SK-N-MC (cell line): ENCODE data around the gene SLC11A1.

Source experiments
- DNase-seq: peaks from one replicate; pipeline ENCODE4 v3.0.0-alpha.2; 2011; ENCODE audit warnings: low read depth, low spot score
- H3K27ac ChIP-seq: fragments of 200-600 bp; sonication (generic); 2 replicates; pipeline ENCODE4 v1.5.1; 2016; ENCODE audit warnings: mixed run types
- H3K36me3 ChIP-seq: fragments of 200-600 bp; sonication (generic); 2 replicates; pipeline ENCODE4 v1.6.1; 2017; ENCODE audit warnings: antibody characterized with exemption, low read length, mixed read lengths; ENCODE audit not compliant: insufficient read depth
- H3K4me3 ChIP-seq: fragments of 200-600 bp; sonication (generic); 2 replicates; pipeline ENCODE4 v1.5.1; 2016
- H3K9ac ChIP-seq: fragments of 200-600 bp; sonication (generic); 2 replicates; pipeline ENCODE4 v1.8.0; 2017; ENCODE audit warnings: mixed run types, mixed read lengths; ENCODE audit not compliant: insufficient read length
- H3K9me3 ChIP-seq: fragments of 200-600 bp; sonication (generic); 2 replicates; pipeline ENCODE4 v1.6.1; 2017; ENCODE audit warnings: low read depth, mild to moderate bottlenecking, antibody characterized with exemption, low read length, moderate library complexity, mixed read lengths
- EZH2 ChIP-seq: fragments of 200-600 bp; sonication (generic); IDR thresholded peaks from one replicate; pipeline ENCODE4 v1.6.1; 2017; ENCODE audit warnings: antibody characterized with exemption
- FOXP2 ChIP-seq: optimal IDR thresholded peaks from 2 replicates; pipeline ENCODE3; 2011; ENCODE audit warnings: mild to moderate bottlenecking, moderate library complexity; ENCODE audit not compliant: insufficient read depth; ENCODE audit errors: extremely low read length, control extremely low read depth
- POLR2AphosphoS5 ChIP-seq: IDR thresholded peaks from 2 replicates; pipeline ENCODE4 v1.6.1; 2012; ENCODE audit warnings: mild to moderate bottlenecking, low read depth, low read length, borderline replicate concordance

Gene SLC11A1

GRCh38 chr2:218400167-218400929 lies 18.3 kb downstream of the SLC11A1 start:
- TF ChIP-seq FOXP2 (no peak), EZH2 (no peak), POLR2AphosphoS5 (0 out of 2 replicates have a peak, but pooled peaks have one; percentile 13)
- peak overlapping the region; percentile 93 for H3K27ac ChIP-seq
- H3K9ac ChIP-seq, result peak overlapping the region; percentile 93
- peaks cover 21% of the 10 kb centered on the region; the same call in 1 of the 2 replicates for H3K36me3 ChIP-seq
- no peaks in the 10 kb centered on the region for H3K9me3 ChIP-seq
- no peak for DNase-seq
- peak overlapping the region; percentile 91 for H3K4me3 ChIP-seq

DNA sequence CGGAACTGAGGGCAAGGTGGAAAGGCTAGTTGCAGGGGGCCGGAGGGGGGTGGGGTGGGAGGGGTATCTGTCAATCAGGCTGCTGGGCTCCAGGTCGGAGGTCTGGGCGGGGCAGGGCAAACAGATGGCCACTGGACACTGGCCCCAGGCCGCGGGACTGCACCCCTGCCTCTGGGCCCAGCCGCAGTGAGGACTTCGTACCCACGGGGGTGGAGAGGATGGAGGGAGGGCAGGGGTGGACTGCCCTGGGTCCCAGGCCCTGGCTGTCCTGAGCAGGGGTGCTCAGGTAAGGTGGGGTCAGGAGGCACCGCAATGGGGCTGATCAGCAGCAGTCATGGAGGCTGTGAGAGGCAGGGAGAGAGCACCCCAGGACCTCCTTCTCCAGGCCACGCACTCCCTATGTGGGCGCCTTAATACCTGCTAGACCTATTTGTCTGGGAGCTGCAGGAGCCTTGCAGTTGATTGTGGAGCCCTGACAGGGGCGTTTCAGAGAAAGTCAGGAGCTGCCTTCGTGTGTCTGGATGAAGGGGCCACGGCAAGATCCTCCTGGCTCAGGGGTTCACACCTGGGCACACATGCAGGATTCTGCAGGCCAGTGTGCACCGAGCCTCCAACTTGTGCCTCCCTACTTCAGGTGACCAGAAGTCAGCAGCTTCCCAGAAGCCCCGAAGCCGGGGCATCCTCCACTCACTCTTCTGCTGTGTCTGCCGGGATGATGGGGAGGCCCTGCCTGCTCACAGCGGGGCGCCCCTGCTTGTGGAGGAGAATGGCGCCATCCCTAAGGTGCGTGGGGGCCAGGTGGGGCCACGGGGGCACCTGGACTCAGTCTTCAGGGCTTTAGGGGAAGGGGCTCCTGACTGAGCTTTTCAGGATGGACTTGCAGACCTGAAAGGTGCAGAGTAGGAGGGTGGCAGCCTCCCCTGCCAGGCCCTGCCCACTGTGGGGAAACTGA lies 19.1 kb downstream of the SLC11A1 start:
- peak overlapping the region; percentile 73 for H3K27ac ChIP-seq
- DNase-seq, result no peak
- peak overlapping the region; percentile 91 for H3K4me3 ChIP-seq
- TF ChIP-seq EZH2 (no peak), FOXP2 (no peak), POLR2AphosphoS5 (no peak)
- peak overlapping the region; percentile 93 for H3K9ac ChIP-seq
- H3K9me3 ChIP-seq, result no peaks in the 10 kb centered on the region
- peaks cover 21% of the 10 kb centered on the region; the same call in 1 of the 2 replicates for H3K36me3 ChIP-seq

DNA sequence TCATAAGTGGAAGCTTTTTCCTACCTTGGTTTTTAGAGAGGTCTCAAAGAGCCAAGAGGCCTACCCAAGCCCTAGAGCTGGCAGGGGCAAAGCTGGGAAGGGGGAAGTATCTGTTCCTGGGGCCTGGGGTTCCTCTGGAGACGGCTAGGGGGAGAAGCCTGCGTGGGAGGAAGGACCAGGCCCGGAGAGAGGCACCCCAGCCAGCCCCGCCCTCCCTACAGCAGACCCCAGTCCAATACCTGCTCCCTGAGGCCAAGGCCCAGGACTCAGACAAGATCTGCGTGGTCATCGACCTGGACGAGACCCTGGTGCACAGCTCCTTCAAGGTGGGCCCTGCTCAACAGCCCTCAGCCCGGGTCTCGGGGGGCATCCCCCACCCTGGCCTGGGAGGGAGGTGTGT lies 19.8 kb downstream of the SLC11A1 start:
- H3K4me3 ChIP-seq, result no peak overlapping the region

GRCh38 chr2:218402491-218402901 lies 20.4 kb downstream of the SLC11A1 start:
- DNase-seq, result no peak
- no peaks in the 10 kb centered on the region for H3K9me3 ChIP-seq
- no peak overlapping the region for H3K4me3 ChIP-seq
- TF ChIP-seq FOXP2 (no peak), POLR2AphosphoS5 (no peak), EZH2 (no peak)
- no peak overlapping the region for H3K9ac ChIP-seq
- H3K36me3 ChIP-seq, result peaks cover 21% of the 10 kb centered on the region; the same call in 1 of the 2 replicates
- H3K27ac ChIP-seq, result no peak overlapping the region

More for the DNA sequence above, 19.8 kb downstream of the SLC11A1 start:
- Histone ChIP-seq H3K9ac (no peak overlapping the region), H3K27ac (peak overlapping the region; percentile 73; the same call in 1 of the 2 replicates), H3K9me3 (no peaks in the 10 kb centered on the region), H3K36me3 (peaks cover 21% of the 10 kb centered on the region; the same call in 1 of the 2 replicates)
- no peak for DNase-seq
- TF ChIP-seq POLR2AphosphoS5 (no peak), FOXP2 (no peak), EZH2 (no peak)

DNA sequence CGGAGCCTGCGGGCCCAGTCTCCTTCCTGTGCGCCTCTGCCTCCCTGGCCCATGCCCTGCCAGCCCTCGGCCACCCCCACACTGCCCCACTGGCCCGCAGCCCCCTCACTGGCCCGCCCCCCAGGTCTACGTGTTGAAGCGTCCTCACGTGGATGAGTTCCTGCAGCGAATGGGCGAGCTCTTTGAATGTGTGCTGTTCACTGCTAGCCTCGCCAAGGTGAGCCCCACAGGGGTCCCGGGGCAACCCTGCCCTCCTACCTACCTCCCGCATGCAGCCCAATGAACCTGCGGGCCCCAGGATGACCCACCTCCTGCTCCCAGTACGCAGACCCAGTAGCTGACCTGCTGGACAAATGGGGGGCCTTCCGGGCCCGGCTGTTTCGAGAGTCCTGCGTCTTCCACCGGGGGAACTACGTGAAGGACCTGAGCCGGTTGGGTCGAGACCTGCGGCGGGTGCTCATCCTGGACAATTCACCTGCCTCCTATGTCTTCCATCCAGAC lies 20.9 kb downstream of the SLC11A1 start:
- Histone ChIP-seq H3K4me3 (no peak overlapping the region), H3K36me3 (peaks cover 21% of the 10 kb centered on the region; the same call in 1 of the 2 replicates), H3K27ac (no peak overlapping the region), H3K9me3 (no peaks in the 10 kb centered on the region), H3K9ac (no peak overlapping the region)
- TF ChIP-seq EZH2 (no peak), POLR2AphosphoS5 (no peak), FOXP2 (no peak)
- no peak for DNase-seq

- TF ChIP-seq EZH2 (no peak), FOXP2 (no peak), POLR2AphosphoS5 (no peak)
- no peaks in the 10 kb centered on the region for H3K9me3 ChIP-seq
- H3K4me3 ChIP-seq, result no peak overlapping the region
- H3K36me3 ChIP-seq, result peaks cover 21% of the 10 kb centered on the region; the same call in 1 of the 2 replicates
- H3K9ac ChIP-seq, result no peak overlapping the region
- no peak overlapping the region for H3K27ac ChIP-seq
- DNase-seq, result no peak
These were observed 21.7 kb downstream of the SLC11A1 start for GRCh38 chr2:218403810-218404209.

DNA sequence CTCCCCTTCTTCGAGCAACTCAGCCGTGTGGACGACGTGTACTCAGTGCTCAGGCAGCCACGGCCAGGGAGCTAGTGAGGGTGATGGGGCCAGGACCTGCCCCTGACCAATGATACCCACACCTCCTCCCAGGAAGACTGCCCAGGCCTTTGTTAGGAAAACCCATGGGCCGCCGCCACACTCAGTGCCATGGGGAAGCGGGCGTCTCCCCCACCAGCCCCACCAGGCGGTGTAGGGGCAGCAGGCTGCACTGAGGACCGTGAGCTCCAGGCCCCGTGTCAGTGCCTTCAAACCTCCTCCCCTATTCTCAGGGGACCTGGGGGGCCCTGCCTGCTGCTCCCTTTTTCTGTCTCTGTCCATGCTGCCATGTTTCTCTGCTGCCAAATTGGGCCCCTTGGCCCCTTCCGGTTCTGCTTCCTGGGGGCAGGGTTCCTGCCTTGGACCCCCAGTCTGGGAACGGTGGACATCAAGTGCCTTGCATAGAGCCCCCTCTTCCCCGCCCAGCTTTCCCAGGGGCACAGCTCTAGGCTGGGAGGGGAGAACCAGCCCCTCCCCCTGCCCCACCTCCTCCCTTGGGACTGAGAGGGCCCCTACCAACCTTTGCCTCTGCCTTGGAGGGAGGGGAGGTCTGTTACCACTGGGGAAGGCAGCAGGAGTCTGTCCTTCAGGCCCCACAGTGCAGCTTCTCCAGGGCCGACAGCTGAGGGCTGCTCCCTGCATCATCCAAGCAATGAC lies 22.4 kb downstream of the SLC11A1 start:
- no peak for DNase-seq
- H3K9me3 ChIP-seq, result no peaks in the 10 kb centered on the region
- peak overlapping the region; percentile 80 for H3K27ac ChIP-seq
- peaks cover 21% of the 10 kb centered on the region; the same call in 1 of the 2 replicates for H3K36me3 ChIP-seq
- H3K4me3 ChIP-seq, result peak overlapping the region; percentile 82; the same call in 1 of the 2 replicates
- H3K9ac ChIP-seq, result peak overlapping the region; percentile 65
- no peak for TF ChIP-seq FOXP2
